ENCODE data around the gene OR2K2. TPM values are rescaled to one million over a fixed set of nuclear protein-coding genes. Genes with fewer than 3 reads are reported as not detected.
"Not testable (repeated sequence)": the region's sequence is repeated elsewhere in the genome, so short reads cannot be mapped to it uniquely, and the experiment has no call there.

Gene OR2K2
- total and polyA plus RNA-seq, 4 donors, result not detected

GRCh38 chr9:111349766-111350165, 19.7 kb upstream of the OR2K2 start:
- no peak for DNase-seq
- H3K9ac ChIP-seq (ENCODE audit: insufficient read depth in 1 of 2, low read length in 2 of 2), result no peak overlapping the region
- TF ChIP-seq, protein P1, sequence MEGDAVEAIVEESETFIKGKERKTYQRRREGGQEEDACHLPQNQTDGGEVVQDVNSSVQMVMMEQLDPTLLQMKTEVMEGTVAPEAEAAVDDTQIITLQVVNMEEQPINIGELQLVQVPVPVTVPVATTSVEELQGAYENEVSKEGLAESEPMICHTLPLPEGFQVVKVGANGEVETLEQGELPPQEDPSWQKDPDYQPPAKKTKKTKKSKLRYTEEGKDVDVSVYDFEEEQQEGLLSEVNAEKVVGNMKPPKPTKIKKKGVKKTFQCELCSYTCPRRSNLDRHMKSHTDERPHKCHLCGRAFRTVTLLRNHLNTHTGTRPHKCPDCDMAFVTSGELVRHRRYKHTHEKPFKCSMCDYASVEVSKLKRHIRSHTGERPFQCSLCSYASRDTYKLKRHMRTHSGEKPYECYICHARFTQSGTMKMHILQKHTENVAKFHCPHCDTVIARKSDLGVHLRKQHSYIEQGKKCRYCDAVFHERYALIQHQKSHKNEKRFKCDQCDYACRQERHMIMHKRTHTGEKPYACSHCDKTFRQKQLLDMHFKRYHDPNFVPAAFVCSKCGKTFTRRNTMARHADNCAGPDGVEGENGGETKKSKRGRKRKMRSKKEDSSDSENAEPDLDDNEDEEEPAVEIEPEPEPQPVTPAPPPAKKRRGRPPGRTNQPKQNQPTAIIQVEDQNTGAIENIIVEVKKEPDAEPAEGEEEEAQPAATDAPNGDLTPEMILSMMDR (IDR thresholded peaks at IDR 0.05; ENCODE audit: control extremely low read depth, extremely low read depth), result no peak
- no peak for ATAC-seq (ENCODE audit: insufficient read depth, low FRiP score)
- H3K9me3 ChIP-seq (ENCODE audit: control insufficient read depth in 4 of 4, insufficient read depth in 3 of 4, low read length in 3 of 4), result no peaks in the 10 kb centered on the region
- no peaks in the 10 kb centered on the region for H3K36me3 ChIP-seq (ENCODE audit: control insufficient read depth in 4 of 4, insufficient read depth in 4 of 4, low read length in 4 of 4)
- no peak overlapping the region for H3K27ac ChIP-seq (ENCODE audit: low read depth in 1 of 2, low read length in 1 of 2)
- 67 to 82% methylated on average over 5 of the region's 5 CpGs for WGBS, 2 donors
- H3K4me1 ChIP-seq (ENCODE audit: control insufficient read depth in 5 of 5, insufficient read depth in 5 of 5, low read length in 5 of 5), result no peaks in the 10 kb centered on the region
- no peak overlapping the region for H3K4me3 ChIP-seq
- no peaks in the 10 kb centered on the region for H3K27me3 ChIP-seq (ENCODE audit: control insufficient read depth in 3 of 3, insufficient read depth in 3 of 3, low read length in 2 of 3)

- peak in 2 of 3 donors; percentile 19 to 40 for DNase-seq
These were observed 18.8 kb upstream of the OR2K2 start for GRCh38 chr9:111348821-111349271.

GRCh38 chr9:111334318-111334863, 4.4 kb upstream of the OR2K2 start:
- not testable (repeated sequence) for H3K27ac ChIP-seq (ENCODE audit: low read depth in 1 of 2, low read length in 1 of 2); H3K27me3 ChIP-seq (ENCODE audit: control insufficient read depth in 3 of 3, insufficient read depth in 3 of 3, low read length in 2 of 3); ATAC-seq (ENCODE audit: insufficient read depth, low FRiP score); H3K4me1 ChIP-seq (ENCODE audit: control insufficient read depth in 5 of 5, insufficient read depth in 5 of 5, low read length in 5 of 5); H3K9ac ChIP-seq (ENCODE audit: insufficient read depth in 1 of 2, low read length in 2 of 2); H3K4me3 ChIP-seq; H3K36me3 ChIP-seq (ENCODE audit: control insufficient read depth in 4 of 4, insufficient read depth in 4 of 4, low read length in 4 of 4); DNase-seq; H3K9me3 ChIP-seq (ENCODE audit: control insufficient read depth in 4 of 4, insufficient read depth in 3 of 4, low read length in 3 of 4)
- WGBS, 2 donors, result 67 to 71% methylated on average over 5 of the region's 5 CpGs

More at GRCh38 chr9:111348821-111349271, 18.8 kb upstream of the OR2K2 start:
- no peak for ATAC-seq (ENCODE audit: insufficient read depth, low FRiP score)
- 39 to 48% methylated on average over 4 of the region's 4 CpGs for WGBS, 2 donors
- TF ChIP-seq, protein P1 (IDR thresholded peaks at IDR 0.05; ENCODE audit: control extremely low read depth, extremely low read depth), result no peak
- Histone ChIP-seq H3K4me3 (no peak overlapping the region), H3K9ac (ENCODE audit: insufficient read depth in 1 of 2, low read length in 2 of 2) (no peak overlapping the region), H3K9me3 (ENCODE audit: control insufficient read depth in 4 of 4, insufficient read depth in 3 of 4, low read length in 3 of 4) (no peaks in the 10 kb centered on the region), H3K27me3 (ENCODE audit: control insufficient read depth in 3 of 3, insufficient read depth in 3 of 3, low read length in 2 of 3) (no peaks in the 10 kb centered on the region), H3K27ac (ENCODE audit: low read depth in 1 of 2, low read length in 1 of 2) (no peak overlapping the region), H3K36me3 (ENCODE audit: control insufficient read depth in 4 of 4, insufficient read depth in 4 of 4, low read length in 4 of 4) (no peaks in the 10 kb centered on the region), H3K4me1 (ENCODE audit: control insufficient read depth in 5 of 5, insufficient read depth in 5 of 5, low read length in 5 of 5) (no peaks in the 10 kb centered on the region)

DNA sequence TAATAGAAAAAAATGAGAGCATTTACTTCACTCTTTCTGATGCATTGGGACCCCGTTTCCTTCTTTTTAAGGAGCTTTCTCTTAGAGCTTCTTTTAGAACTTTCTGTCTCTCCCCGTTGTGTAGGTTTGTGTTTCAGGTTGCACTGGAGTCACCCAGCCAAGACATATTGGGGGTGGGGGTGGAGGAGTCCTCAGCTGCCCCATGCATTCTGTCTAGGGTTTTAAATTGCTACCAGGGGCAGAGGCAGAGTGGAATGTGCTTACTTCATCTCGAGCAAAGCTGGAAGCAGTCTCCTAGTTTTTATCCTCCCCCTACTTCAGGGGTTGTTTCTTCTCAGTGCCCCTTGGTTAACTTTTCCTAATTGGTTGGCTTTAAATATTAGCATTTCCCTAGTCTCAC, 9.4 kb downstream of the OR2K2 start:
- no peak for ATAC-seq (ENCODE audit: insufficient read depth, low FRiP score)
- H3K9me3 ChIP-seq (ENCODE audit: control insufficient read depth in 4 of 4, insufficient read depth in 3 of 4, low read length in 3 of 4), result peaks cover 0 to 2% (median 0%) of the 10 kb centered on the region in 4 donors
- H3K9ac ChIP-seq (ENCODE audit: insufficient read depth in 1 of 2, low read length in 2 of 2), result no peak overlapping the region
- H3K27ac ChIP-seq (ENCODE audit: low read depth in 1 of 2, low read length in 1 of 2), result no peak overlapping the region
- TF ChIP-seq, protein P1 (IDR thresholded peaks at IDR 0.05; ENCODE audit: control extremely low read depth, extremely low read depth), result no peak
- no peaks in the 10 kb centered on the region for H3K27me3 ChIP-seq (ENCODE audit: control insufficient read depth in 3 of 3, insufficient read depth in 3 of 3, low read length in 2 of 3)
- DNase-seq, result no peak
- H3K4me1 ChIP-seq (ENCODE audit: control insufficient read depth in 5 of 5, insufficient read depth in 5 of 5, low read length in 5 of 5), result no peaks in the 10 kb centered on the region
- no peak overlapping the region for H3K4me3 ChIP-seq
- no peaks in the 10 kb centered on the region for H3K36me3 ChIP-seq (ENCODE audit: control insufficient read depth in 4 of 4, insufficient read depth in 4 of 4, low read length in 4 of 4)
- 68 to 80% methylated on average over 3 of the region's 3 CpGs for WGBS, 2 donors
